ENCODE data around the gene GMDS.
"Not testable (repeated sequence)": the region's sequence is repeated elsewhere in the genome, so short reads cannot be mapped to it uniquely, and the experiment has no call there.

GMDS gene

GRCh38 chr6:1858196-1858595 lies 387.2 kb downstream of the GMDS start:
- no peak for DNase-seq (ENCODE audit: low spot score)

- no peak for DNase-seq (ENCODE audit: low spot score)
These were observed 389.0 kb downstream of the GMDS start for GRCh38 chr6:1856381-1856780.

- no peak for DNase-seq (ENCODE audit: low spot score)
These were observed 389.5 kb downstream of the GMDS start for GRCh38 chr6:1855890-1856289.

GRCh38 chr6:1854296-1854695 lies 391.1 kb downstream of the GMDS start:
- no peak for DNase-seq (ENCODE audit: low spot score)

GRCh38 chr6:1853761-1854160 lies 391.6 kb downstream of the GMDS start:
- no peak for DNase-seq (ENCODE audit: low spot score)

GRCh38 chr6:1851681-1852456 lies 393.5 kb downstream of the GMDS start:
- no peak for DNase-seq (ENCODE audit: low spot score)

- DNase-seq (ENCODE audit: low spot score) = no peak
These were observed 394.6 kb downstream of the GMDS start for GRCh38 chr6:1850840-1851157.

- no peak for DNase-seq (ENCODE audit: low spot score)
These were observed 395.1 kb downstream of the GMDS start for GRCh38 chr6:1850121-1850839.

- DNase-seq (ENCODE audit: low spot score) = no peak
These were observed 395.7 kb downstream of the GMDS start for GRCh38 chr6:1849691-1850090.

- DNase-seq (ENCODE audit: low spot score) = no peak
These were observed 396.7 kb downstream of the GMDS start for GRCh38 chr6:1848752-1849151.

- no peak for DNase-seq (ENCODE audit: low spot score)
These were observed 398.8 kb downstream of the GMDS start for GRCh38 chr6:1846611-1847010.

- DNase-seq (ENCODE audit: low spot score) = not testable (repeated sequence)
These were observed 399.9 kb downstream of the GMDS start for GRCh38 chr6:1845543-1845942.

- DNase-seq (ENCODE audit: low spot score) = no peak
These were observed 403.1 kb downstream of the GMDS start for GRCh38 chr6:1842334-1842733.

GRCh38 chr6:1841136-1841535 lies 404.3 kb downstream of the GMDS start:
- no peak for DNase-seq (ENCODE audit: low spot score)

- no peak for DNase-seq (ENCODE audit: low spot score)
These were observed 404.8 kb downstream of the GMDS start for GRCh38 chr6:1840491-1841121.

- no peak for DNase-seq (ENCODE audit: low spot score)
These were observed 406.0 kb downstream of the GMDS start for GRCh38 chr6:1839361-1839760.

- DNase-seq (ENCODE audit: low spot score) = no peak
These were observed 406.7 kb downstream of the GMDS start for GRCh38 chr6:1838604-1839213.

- no peak for DNase-seq (ENCODE audit: low spot score)
These were observed 407.6 kb downstream of the GMDS start for GRCh38 chr6:1837826-1838225.

- DNase-seq (ENCODE audit: low spot score) = no peak
These were observed 408.7 kb downstream of the GMDS start for GRCh38 chr6:1836690-1837089.

GRCh38 chr6:1834646-1835516 lies 410.5 kb downstream of the GMDS start:
- DNase-seq (ENCODE audit: low spot score) = no peak

GRCh38 chr6:1834207-1834606 lies 411.2 kb downstream of the GMDS start:
- DNase-seq (ENCODE audit: low spot score) = no peak
